ENCODE data around the gene EDARADD. TPM values are rescaled to one million over a fixed set of nuclear protein-coding genes. Genes with fewer than 3 reads are reported as not detected.

EDARADD gene
- total and polyA plus RNA-seq, 2 of the 8 experiments (the other 6 are each of a cell fraction or from before 2014, with no cell fraction given) = 3.4 to 6.1 TPM

DNA sequence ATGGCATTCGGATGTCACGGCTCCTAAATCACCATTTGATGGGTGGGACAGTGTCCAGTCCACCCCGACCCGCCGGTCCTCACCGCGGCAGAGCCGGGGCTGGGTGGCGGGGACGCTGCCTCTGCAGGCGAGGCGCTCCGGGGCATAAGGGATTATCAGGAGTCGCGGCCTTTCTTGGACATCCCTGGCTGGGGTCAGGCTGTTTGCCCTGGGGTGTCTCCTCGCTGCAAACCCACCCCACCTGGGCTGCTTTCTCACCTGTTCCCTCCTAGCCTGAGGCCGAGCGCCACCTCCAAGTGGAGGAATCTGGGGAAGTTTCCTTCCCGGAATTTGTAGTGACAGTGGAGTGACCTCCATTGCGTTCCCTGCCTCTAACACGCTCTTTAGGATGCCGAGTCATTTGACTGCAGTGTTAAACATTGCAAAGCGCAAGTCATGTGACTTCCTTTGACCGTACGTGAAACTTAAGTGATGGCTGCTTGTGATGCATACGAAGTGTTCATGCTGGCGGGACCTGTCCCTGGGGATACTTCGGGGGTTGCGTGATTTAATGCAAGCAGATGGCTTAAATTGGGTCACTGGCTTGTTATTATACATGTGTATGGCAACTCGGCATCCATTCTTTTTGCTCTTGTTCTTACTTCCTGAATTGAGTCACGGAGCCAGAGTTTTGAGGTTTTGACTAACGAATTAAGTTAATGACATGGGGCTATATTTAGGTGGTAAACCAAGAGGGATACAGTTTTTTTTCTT is 130.2 kb downstream of the EDARADD start (continued):
- no peak for TF ChIP-seq SIX5 (IDR thresholded peaks at IDR 0.05; ENCODE audit: low read depth, low read length)
- no peak for TF ChIP-seq RNF2 (IDR thresholded peaks at IDR 0.05; ENCODE audit: borderline replicate concordance, low read depth, low read length, missing control alignments, poor library complexity, severe bottlenecking)
- no peak for TF ChIP-seq TCF12 (IDR thresholded peaks at IDR 0.05; ENCODE audit: low read depth, low read length)
- TF ChIP-seq, protein P1, sequence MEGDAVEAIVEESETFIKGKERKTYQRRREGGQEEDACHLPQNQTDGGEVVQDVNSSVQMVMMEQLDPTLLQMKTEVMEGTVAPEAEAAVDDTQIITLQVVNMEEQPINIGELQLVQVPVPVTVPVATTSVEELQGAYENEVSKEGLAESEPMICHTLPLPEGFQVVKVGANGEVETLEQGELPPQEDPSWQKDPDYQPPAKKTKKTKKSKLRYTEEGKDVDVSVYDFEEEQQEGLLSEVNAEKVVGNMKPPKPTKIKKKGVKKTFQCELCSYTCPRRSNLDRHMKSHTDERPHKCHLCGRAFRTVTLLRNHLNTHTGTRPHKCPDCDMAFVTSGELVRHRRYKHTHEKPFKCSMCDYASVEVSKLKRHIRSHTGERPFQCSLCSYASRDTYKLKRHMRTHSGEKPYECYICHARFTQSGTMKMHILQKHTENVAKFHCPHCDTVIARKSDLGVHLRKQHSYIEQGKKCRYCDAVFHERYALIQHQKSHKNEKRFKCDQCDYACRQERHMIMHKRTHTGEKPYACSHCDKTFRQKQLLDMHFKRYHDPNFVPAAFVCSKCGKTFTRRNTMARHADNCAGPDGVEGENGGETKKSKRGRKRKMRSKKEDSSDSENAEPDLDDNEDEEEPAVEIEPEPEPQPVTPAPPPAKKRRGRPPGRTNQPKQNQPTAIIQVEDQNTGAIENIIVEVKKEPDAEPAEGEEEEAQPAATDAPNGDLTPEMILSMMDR (IDR thresholded peaks at IDR 0.05; ENCODE audit: control extremely low read depth in 1 of 3, insufficient read depth in 1 of 3, low read depth in 1 of 3, low read length in 3 of 3) = no peak
- TF ChIP-seq CHD2 (IDR thresholded peaks at IDR 0.05; ENCODE audit: low read length) = no peak
- no peak for TF ChIP-seq SIRT6 (IDR thresholded peaks at IDR 0.05; ENCODE audit: low read length)
- TF ChIP-seq KDM4A (IDR thresholded peaks at IDR 0.05; ENCODE audit: low read depth, low read length, severe bottlenecking) = peak; percentile 93
- no peak for TF ChIP-seq NANOG (IDR thresholded peaks at IDR 0.05; ENCODE audit: insufficient read depth, low read depth, low read length, poor library complexity, severe bottlenecking)
- TF ChIP-seq, protein P2, sequence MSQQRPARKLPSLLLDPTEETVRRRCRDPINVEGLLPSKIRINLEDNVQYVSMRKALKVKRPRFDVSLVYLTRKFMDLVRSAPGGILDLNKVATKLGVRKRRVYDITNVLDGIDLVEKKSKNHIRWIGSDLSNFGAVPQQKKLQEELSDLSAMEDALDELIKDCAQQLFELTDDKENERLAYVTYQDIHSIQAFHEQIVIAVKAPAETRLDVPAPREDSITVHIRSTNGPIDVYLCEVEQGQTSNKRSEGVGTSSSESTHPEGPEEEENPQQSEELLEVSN (IDR thresholded peaks at IDR 0.05) = 0 out of 2 replicates have a peak, but pooled peaks have one; percentile 35
- TF ChIP-seq BCL11A (IDR thresholded peaks at IDR 0.05; ENCODE audit: low read depth in 2 of 2, low read length in 2 of 2) = no peak
- TF ChIP-seq TEAD4 (IDR thresholded peaks at IDR 0.05; ENCODE audit: low read depth, low read length) = peak; percentile 56; the same call in 1 of the 2 replicates
- no peak for TF ChIP-seq CBX8 (IDR thresholded peaks at IDR 0.05; ENCODE audit: borderline replicate concordance, low read depth, low read length)
- TF ChIP-seq RAD21 (IDR thresholded peaks at IDR 0.05 in 1 of 2, conservative IDR thresholded peaks at IDR 0.05 in 1 of 2; ENCODE audit: low read depth in 2 of 2, low read length in 2 of 2) = no peak
